K562 (cell line): Measurements from ENCODE around the gene PCSK5. TPM values are rescaled to one million over a fixed set of nuclear protein-coding genes. Genes with fewer than 3 reads are reported as not detected.

Experiments
- ILF3 ChIP-seq: fragments of 450-650 bp; IDR thresholded peaks from 2 replicates; pipeline ENCODE4 v1.6.1; 2018; ENCODE audit warnings: antibody characterized with exemption, mild to moderate bottlenecking, moderate library complexity, borderline replicate concordance
- MTA3 ChIP-seq: fragments of 450-650 bp; formaldehyde crosslinking; IDR thresholded peaks from 2 replicates; pipeline ENCODE4 v1.6.1; 2017; ENCODE audit warnings: mild to moderate bottlenecking, borderline replicate concordance
- PHTF2 ChIP-seq: fragments of 250-450 bp; sonication (Bioruptor Pico); IDR thresholded peaks from 2 replicates; pipeline ENCODE4 v1.5.0; 2021; ENCODE audit warnings: mild to moderate bottlenecking
- ZNF354B ChIP-seq: fragments of 250-450 bp; sonication (Bioruptor Pico); IDR thresholded peaks from 2 replicates; pipeline ENCODE4 v1.4.0; 2020
- ZNF57 ChIP-seq: fragments of 450-650 bp; formaldehyde crosslinking; IDR thresholded peaks from 2 replicates; pipeline ENCODE4 v1.4.0; 2020; ENCODE audit warnings: mild to moderate bottlenecking, moderate library complexity
- ZZZ3 ChIP-seq: fragments of 450-650 bp; IDR thresholded peaks from 2 replicates; pipeline ENCODE4 v1.6.1; 2016; ENCODE audit warnings: antibody characterized with exemption, mild to moderate bottlenecking, moderate library complexity
- polyA plus RNA-seq, 8 experiments: library from polyadenylated mRNA; depleted of rRNA in 4 of 8; stranded (reverse) in 5 of 8; unstranded in 3 of 8; fragments of >200 nt; fragmentation: Nextera tagmentation in 2 of 8; fragmentation: Illumina TruSeq in 1 of 8; extraction: Ambion mirVana in 2 of 8; extraction: Trizol in 1 of 8; gene quantifications; 2 replicates each; pipeline versions ENCODE4 v1.2.1 to v1.2.3, GENCODE V29; 2011 to 2014; ENCODE audit warnings: inconsistent platforms in 1 of 8, missing spikeins in 1 of 8
- total RNA-seq, 7 experiments: library from RNA; depleted of rRNA in 6 of 7; stranded (reverse); fragments of >200 nt in 6 of 7; fragmentation: Illumina TruSeq in 2 of 7; extraction: Trizol in 2 of 7; gene quantifications; 2 replicates each; pipeline versions ENCODE4 v1.2.1 to v1.2.3, GENCODE V29; 2011 to 2021; ENCODE audit warnings: low replicate concordance in 1 of 7
- TF ChIP-seq, protein P1 (sequence below), 2 experiments: fragments of 450-650 bp; IDR thresholded peaks; 2 replicates each; pipeline ENCODE4 v1.6.1; 2016; ENCODE audit warnings: mild to moderate bottlenecking in 2 of 2, borderline replicate concordance in 1 of 2, low read depth in 1 of 2, moderate library complexity in 1 of 2

PCSK5 gene
- total and polyA plus RNA-seq, 9 of the 15 experiments (the other 6 are each of a cell fraction or from before 2014, with no cell fraction given), result not detected

DNA sequence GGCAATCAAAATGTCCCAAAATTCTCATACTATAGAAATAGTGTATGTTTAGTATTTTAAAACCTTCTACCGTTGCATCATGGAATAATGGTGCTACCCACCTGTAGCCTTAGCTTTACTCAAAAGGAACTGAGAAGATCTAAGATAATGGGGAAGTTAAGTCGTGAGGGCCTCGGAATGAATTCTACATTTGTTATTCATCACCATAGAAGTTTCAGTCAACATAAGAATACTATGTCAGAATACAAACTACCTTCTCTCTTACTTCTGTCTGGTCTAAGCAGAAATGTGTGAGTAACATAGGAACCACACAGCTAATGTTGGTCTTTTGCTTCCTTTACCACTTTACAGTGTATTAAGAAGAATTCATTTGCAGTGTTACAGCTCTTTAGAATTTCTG is 460.5 kb downstream of the PCSK5 start (continued):
- no peak for TF ChIP-seq ZZZ3
- TF ChIP-seq ZNF354B (CRISPR knock-in tag), result no peak
- no peak for TF ChIP-seq PHTF2 (CRISPR knock-in tag)
- TF ChIP-seq, protein P1, sequence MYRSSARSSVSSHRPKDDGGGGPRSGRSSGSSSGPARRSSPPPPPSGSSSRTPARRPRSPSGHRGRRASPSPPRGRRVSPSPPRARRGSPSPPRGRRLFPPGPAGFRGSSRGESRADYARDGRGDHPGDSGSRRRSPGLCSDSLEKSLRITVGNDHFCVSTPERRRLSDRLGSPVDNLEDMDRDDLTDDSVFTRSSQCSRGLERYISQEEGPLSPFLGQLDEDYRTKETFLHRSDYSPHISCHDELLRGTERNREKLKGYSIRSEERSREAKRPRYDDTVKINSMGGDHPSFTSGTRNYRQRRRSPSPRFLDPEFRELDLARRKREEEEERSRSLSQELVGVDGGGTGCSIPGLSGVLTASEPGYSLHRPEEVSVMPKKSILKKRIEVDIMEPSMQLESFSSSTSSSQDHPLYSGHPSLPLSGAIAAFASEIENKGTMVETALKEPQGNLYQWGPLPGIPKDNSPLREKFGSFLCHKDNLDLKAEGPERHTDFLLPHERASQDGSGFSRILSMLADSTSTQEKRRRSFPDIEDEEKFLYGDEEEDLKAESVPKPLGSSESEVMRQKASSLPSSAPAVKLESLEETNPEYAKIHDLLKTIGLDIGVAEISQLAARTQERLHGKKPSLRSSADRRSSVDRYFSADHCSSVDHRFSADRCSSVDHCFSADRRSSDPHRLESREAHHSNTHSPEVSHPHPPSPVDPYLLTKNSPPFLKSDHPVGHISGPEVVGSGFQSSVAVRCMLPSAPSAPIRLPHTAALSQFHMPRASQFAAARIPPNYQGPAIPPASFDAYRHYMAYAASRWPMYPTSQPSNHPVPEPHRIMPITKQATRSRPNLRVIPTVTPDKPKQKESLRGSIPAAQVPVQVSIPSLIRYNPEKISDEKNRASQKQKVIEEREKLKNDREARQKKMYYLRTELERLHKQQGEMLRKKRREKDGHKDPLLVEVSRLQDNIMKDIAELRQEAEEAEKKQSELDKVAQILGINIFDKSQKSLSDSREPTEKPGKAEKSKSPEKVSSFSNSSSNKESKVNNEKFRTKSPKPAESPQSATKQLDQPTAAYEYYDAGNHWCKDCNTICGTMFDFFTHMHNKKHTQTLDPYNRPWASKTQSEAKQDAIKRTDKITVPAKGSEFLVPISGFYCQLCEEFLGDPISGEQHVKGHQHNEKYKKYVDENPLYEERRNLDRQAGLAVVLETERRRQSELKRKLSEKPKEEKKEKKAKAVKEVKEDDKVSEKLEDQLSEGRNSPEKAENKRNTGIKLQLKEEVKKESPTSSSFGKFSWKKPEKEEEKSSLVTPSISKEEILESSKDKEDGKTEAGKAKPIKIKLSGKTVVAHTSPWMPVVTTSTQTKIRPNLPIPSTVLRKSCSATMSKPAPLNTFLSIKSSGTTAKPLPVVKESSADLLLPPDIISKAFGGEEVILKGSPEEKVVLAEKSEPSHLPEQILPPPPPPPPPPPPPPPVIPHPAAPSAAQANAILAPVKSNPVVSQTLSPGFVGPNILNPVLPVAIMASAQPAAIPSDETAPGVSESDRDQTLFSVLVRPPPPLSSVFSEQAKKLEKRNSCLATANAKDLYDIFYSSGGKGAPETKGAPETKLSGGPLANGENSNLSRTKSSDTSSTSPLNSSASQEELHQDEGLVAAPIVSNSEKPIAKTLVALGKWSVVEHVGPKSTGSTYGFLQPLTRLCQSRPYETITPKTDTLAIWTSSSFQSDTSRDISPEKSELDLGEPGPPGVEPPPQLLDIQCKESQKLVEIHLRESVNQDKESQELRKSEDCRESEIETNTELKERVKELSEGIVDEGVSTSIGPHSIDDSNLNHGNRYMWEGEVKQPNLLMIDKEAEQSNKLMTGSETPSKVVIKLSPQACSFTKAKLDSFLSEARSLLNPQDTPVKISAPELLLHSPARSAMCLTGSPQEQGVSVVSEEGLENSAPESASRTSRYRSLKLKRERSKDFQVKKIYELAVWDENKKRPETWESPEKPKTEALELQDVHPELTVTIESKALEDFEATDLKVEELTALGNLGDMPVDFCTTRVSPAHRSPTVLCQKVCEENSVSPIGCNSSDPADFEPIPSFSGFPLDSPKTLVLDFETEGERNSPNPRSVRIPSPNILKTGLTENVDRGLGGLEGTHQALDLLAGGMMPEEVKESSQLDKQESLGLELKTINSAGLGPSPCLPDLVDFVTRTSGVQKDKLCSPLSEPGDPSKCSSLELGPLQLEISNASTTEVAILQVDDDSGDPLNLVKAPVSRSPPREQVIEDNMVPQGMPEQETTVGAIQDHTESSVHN (IDR thresholded peaks at IDR 0.05; ENCODE audit: borderline replicate concordance in 1 of 2, low read depth in 1 of 2), result no peak
- no peak for TF ChIP-seq ILF3
- no peak for TF ChIP-seq ZNF57
- no peak for TF ChIP-seq MTA3
